GM19043 (cell line): ENCODE data around the gene AGBL4.

Experiments
- ATAC-seq: cut with Tn5 transposase; IDR thresholded peaks from one replicate; pipeline ENCODE4 v1.9.1; 2021; ENCODE audit warnings: low read depth; ENCODE audit not compliant: unreplicated experiment

Gene AGBL4

DNA sequence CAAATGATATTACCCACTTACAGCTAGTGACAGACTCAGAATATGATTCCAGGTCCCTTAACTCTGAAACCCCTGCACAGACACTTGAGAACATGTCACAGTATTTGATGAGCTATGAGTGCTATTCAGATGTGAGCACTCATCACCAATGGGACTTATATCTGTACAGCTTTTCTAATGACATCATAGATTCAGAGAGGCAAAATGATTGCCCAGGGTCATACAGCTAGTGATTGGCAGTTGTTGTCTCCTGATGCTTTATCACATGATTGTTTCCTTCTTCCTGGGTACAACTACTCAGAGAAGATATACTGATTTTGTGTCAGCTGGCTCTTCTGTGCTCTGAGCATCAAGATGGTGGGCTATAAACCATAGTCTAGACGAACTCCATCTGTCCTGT lies 819.0 kb downstream of the AGBL4 start:
- ATAC-seq: no peak

DNA sequence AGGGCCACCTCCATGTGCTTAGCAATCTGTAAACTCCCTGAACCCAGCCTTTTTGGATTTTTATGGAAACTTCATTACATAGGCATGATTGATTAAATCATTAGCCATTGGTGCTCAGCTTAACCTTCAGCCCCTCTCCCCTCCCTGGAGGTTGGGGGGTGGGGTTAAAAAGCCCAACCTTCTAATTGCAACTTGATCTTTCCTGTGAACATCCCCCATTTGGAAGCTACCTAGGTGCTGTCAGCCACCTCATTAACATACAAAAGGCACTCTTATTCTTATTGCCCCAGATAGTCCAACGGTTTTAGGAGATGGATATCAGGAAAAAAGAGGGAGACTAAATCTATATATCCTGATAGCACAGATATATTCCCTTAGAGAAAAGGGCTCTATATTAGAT lies 823.0 kb downstream of the AGBL4 start:
- ATAC-seq: no peak

DNA sequence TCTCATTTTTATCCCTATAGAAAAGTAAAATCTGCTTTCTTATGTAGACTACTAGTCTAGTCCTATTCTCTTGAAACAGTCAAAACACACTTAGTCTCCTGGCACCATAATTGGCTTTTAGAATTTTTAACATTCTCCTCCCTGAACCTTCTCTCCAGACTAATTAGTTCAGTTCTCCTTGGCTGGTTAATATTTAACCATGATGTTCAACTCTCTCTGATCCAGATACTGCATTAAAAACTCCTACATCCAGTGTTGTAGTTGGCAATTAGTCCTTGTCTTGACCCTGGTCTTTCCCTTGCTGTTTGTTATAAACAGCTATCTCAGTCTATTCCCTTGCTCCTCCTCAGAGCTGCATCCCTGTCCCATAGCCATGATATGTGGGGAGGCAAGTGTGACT lies 824.2 kb downstream of the AGBL4 start:
- no peak for ATAC-seq

DNA sequence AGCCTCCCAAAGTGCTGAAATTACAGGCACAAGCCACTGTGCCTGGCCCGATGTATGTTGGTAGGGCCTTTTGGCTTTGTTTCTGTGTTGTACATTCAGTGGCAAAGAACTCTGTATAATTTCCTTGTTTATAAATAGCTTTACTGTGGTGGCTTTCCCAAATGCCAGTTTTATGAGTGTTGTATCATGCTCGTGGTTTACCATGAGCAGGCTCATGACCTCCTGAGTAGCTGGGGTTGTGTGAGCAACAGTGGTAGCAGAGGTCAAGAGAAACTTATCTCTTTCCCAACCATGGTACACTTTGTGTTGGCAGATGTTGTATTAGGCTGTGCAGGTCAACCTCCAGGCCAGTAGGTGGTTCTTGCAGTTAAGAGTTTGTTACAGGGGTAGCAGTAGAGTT lies 826.7 kb downstream of the AGBL4 start:
- ATAC-seq: no peak

DNA sequence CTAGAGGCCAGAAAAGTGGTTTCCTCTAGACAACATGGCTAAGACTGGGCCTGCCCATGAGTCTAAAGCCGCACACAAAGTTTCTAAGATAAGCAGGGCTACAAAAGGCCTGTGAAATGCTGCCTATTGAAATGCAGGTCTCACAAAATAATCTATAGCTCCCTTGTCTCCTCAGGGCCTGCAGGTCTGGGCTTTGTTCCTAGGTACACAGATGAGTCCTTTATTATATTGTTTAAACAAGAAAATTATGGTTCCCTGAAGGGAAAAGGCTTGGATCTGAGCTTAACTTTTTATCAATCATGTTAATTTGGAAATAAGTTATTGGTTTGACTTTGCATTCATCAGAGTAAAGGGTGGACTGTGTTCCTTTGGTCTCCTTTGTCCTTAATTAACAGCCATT lies 833.6 kb downstream of the AGBL4 start:
- ATAC-seq: no peak

DNA sequence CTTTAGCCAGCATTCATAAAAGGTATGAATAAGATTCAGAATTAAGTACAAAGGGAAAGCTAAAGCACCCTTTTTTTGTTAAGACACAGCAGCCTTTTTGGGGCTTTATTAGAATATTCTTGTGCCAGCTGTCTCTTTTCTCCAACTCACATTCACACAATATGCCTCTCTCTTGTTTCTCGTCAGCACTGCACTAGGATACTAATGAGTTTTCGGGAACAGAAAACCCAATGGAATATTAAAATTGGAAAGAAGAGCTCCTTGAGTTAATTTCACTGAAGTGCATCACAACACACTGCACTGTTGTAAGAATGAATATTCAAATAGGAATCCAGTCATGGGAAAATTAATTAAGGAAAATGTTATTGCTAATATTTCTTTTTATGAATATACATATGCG lies 836.7 kb downstream of the AGBL4 start:
- no peak for ATAC-seq

DNA sequence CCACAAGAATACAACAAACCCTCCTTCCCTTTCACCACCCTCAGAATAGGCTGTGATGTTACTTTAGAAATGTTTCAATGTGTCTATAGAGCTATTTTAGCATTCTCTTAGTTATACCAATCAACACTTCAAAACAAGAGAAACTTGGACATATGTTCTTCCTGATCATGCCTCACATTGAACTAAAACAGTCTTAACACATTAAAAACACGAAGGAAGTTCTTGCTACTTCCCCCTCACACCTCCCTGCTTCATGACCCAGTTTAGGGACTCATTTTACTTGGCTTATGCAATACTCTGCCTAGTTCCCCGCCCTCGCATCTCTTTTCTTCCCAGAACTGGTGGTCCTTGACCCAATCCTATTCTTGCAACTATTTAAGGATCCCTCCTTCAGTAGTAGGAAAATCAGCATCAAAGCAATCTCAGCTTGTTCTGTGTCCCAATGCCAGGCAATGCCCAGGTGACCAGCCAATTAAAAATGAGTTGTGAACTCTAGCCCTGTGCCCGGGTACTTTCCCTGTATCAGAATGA lies 838.2 kb downstream of the AGBL4 start:
- ATAC-seq: no peak

DNA sequence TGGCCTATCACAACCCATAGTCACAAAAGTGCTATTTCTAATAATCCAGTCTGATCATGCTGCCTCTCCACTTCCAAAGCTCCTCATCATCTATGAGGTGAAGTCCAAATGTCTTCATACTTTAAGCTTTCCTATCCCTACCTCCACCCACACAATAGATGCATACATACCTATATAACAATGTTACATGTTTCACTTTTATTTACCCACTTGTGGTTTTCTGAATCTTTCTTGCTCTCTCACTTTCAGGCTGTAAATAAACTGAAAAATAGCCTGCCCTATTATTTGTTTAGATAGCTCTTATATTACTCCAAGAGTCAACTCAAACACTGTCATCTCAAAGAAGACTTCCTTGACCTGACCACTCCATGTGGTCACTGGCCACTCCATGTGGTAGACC lies 840.3 kb downstream of the AGBL4 start:
- ATAC-seq: no peak

DNA sequence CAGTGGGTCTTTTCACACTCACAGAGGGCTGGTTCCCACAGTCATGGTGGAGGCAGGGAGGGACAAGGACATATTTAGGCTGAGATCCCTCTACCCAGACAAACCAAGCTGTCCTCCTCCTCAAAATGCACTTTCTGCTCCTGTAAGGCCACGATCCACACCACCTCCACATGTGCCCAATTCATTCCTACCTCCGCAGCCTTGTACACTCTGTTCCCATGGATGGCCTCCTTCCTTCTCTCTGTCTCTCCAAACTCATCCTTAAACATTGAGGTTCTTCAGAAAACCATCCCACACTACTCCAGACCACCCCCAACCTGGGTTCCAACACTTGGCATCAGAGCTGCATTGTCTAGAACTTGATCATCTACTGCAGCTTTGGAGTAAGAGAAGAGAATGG lies 842.7 kb downstream of the AGBL4 start:
- ATAC-seq: no peak

DNA sequence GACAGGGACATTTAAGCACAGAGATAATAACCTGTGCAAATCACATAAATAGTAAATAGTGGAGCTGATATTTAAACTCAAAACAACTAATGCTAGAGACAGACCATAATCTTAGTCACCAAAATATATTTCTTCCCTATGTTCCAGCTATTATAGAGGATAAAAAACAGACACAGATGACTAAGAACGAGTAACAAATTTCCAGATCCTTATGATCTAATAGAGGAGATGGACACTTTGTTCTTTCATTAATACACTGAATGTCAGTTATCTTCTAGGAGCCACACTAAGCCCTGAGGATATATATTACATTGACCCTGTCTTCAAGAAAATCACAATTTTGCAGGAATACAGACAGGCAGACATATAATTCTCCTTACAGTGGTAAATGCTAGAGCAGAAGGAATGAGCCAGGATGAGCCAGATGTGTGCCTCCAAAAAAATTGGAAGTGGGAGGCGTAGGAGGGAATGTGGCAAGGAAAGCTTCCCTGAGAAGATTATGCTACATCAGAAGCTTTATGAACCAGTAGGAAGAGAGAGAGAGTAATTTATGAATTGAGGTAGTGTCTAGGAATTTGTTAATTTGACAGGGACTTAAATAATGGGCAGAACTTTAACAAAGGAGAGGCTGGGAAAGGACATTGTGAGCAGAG lies 851.7 kb downstream of the AGBL4 start:
- ATAC-seq: no peak

DNA sequence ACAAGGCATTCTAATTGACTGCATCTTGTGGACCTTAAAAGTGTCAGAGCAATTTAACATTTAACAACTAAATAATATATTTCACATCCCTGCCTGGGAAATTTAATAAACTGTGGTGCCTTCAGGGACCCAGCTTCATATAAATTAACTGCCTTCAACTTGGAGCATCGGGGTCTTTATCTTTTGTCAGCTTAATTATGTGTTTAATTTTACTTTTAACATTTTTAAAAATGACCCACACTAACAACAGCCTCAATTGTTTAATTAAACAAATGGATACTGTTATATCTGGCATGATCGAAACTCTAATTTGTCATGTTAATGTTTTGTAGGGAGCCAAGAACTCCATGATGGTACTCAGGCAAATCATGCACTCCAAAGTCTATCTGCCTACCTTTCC lies 857.7 kb downstream of the AGBL4 start:
- no peak for ATAC-seq

DNA sequence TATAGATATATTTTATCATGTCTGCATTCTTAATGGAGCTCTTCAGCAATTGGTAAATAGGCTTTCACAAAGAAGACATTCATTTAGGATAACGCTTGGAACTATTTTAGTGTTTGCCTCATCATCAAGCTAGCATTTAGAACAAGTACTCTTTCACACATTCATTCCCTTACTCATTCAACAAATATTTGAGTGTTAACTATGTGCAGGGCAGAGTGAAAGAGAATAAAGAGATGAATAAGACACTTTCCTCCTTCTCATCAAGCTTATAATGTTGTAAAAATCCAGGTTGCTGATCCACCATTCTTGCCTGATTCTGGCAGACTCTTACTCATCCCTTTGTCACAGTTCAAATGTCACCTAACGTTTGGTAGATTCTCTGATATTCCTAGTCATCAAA lies 860.7 kb downstream of the AGBL4 start:
- ATAC-seq: no peak

DNA sequence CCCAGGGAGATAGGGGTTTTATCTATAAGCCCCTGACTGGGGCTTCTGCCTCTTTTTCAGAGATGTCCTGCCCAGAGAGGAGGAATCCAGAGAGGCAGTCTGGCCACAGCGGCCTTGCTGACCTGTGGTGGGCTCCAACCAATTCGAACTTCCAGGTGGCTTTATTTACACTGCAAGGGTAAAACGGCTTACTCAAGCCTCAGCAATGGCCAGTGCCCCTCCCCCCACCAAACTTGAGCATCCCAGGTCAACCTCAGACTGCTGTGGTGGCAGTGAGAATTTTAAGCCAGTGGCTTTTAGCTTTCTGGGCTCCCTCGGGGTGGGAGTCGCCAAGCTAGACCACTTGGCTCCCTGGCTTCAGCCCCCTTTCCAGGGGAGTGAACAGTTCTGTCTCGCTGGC lies 863.1 kb downstream of the AGBL4 start:
- no peak for ATAC-seq

DNA sequence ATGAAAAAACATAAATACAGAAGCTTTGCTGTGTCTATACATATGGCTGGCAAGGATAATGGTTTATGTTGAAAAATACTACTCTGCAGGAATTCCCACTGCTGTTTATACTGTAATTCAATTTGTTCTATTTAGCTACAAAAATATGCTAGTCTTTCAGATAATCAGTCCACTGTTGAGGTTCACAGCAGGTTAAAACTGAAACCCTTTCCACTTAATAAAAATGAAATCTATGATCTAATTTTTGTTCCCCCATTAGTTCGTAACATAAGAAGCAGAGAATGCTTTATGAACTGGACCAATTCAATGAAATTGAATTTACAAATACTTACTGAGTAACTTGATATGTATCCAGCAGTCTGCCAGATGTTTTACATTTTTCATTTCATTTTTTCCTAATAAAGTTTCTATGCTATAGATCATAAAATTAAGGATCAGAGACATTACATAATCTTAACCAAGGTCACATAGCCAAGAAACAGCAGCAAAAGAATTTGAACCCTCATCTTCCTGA lies 887.0 kb downstream of the AGBL4 start:
- no peak for ATAC-seq

DNA sequence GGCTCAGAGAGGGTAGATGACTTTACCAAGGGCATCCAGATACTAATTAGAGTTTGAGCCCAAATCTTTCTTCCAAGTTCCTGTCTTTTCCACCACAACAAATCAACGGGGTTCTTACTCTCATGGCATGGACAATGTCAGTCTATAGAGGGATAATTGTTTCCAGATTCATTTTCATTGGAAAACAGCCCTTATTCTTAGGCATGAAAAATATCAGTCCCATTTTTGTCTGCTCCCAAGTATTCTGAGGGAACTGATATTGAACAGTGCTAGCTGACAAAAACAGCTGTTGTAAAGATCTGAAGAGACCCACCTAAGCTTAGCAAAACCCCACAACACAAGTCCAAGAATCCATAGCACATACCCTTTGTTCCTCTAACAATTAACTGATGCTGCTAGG lies 898.0 kb downstream of the AGBL4 start:
- no peak for ATAC-seq

DNA sequence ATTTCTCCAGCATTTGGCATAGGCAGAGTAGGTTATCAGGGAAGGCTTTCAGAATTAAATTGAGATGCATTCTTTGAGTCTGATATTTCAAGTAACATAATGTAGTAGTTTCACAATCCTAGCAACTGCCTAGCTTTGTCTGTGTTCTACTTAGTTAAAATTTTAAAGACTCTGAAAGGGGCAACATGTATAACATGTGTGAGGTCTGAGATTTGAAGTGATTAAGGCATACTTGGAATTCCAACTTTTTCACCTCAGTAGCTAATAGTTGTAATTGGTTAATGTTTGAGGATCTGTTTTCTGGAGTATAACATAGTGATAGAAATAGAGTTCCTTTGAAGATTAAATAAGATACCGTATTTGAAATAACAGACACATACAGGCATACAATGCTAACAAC lies 911.8 kb downstream of the AGBL4 start:
- ATAC-seq: no peak

DNA sequence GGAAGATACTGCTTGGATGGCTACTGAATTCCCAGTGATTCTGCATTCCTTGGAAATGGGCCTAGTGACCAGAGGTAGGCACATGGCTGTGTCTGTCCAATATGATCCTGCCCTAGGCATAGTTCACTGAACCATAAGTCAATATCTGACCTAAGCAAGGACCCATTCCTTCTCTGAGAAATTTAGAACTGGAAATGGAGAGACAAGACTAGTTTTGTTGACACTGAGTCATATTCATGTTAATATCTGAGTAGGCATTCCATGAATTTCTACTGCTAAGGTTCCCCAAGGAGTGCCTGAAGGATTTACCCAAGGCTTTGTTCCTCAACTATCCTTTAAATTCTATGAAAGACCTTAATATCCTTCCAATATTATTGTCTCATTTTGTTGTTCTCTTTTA lies 917.3 kb downstream of the AGBL4 start:
- ATAC-seq: no peak

DNA sequence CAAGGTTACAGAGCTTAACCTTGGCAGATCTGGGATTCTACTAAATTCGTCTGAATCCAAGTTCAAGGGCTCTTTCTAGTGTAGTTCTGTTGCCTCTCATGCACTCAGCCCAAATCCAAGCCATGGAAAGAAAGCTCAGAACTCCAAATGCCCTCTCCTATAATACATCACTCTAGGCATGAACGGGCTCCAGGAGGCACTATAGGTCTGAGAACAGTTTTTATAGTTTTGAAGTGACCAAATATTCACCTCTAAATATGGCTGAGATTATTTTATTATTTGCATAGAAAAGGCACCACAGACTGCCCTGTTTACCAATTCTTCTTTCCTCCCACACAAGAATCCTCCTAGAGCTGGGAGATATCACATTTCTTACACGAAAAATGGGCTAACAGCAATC lies 919.2 kb downstream of the AGBL4 start:
- ATAC-seq: no peak

DNA sequence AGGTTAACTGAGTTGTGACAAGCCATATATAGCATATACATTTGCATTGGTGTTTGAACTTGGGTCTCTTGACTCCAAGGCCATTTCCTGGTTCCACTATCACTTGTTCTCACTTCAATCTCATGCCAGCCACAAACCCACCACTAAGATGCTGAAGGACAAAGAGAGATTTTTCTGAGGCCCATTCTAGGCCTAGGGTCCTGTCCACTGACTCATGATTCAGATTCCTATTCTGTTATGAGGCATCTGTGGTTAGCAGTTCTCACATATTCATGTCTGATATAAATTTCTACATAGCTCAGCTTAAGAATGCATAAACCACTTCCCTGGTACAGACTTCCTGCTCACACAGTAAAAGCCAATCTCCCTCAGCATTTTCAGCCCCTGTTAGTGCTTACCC lies 921.0 kb downstream of the AGBL4 start:
- ATAC-seq: peak; percentile 56

DNA sequence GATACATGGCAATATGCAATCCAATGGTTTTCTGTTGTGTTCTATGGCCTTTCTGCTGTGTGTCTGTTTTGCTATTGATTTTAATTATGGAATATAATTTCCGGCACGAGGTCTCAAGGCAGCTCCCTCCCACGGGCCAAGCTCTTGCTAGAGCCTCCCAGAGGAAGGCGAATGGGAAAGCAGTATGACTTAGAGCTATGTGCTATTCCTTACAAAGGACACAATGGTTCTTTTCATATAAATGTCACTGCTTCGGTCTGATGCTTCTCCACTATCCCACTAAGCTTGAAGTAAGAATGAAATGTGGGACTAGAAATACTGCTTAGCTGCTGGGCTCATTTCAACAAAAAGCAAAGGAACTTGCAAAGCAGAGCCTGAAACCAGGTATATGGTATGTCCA lies 924.9 kb downstream of the AGBL4 start:
- ATAC-seq: no peak

DNA sequence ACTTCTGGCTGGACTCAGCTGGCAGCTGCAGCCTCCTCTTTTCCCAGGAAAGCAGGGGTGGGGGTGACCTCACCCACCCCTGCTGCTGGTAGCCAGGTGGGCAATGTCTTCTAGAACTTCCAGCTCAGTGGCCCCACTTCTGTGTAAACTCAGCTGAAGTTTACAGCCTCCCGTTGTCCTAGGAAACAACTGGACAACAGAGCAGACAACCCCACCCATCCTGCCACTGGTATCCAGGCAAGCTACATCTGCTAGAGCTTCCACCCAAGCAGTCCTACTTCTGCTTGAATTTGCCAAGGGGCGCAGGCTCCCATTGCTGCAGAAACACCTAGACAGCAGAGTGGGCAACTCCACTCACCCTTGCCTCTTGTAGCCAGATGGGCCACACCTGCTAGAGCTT lies 937.4 kb downstream of the AGBL4 start:
- ATAC-seq: no peak

DNA sequence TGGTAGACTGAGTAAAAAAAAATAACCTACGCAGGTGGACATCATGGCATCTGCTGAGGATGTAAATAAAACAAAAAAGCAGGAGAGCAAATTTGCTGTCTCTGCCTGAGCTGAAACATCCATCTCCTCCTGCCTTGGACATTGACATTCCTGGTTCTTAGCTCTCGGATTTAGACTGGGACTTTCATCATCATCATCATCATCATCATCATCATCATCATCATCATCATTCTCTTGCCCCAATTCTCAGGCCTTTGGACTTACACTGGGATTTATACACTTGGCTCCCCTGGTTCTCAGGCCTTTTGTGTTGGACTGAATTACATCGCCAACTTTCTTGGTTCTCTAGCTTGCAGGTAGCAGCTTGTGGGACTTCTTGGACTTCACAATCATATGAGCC lies 938.7 kb downstream of the AGBL4 start:
- ATAC-seq: no peak

DNA sequence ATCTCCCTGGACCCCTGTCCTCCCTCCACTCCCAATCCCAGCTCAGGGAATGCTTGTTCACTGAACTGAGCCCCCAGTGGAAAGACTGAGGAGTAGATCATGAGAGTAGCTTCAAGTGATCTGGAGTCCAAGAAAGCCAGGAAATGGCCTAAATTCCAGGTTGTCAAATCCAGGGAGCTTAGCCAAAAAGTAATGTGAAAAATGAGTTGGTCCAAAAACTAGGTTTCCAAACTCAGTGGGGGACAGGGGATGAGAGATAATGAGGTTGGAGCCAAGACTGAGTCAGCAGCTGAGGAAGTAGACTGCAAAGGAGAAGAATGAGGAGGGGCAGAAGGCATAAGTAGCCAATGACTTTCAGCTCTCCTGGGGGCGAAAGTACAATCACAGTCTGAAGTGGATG lies 963.0 kb downstream of the AGBL4 start:
- no peak for ATAC-seq
